ENCODE measurements around the gene STARD3. TPM values are rescaled to one million over a fixed set of nuclear protein-coding genes. Genes with fewer than 3 reads are reported as not detected.

Gene STARD3
- total and polyA plus RNA-seq, 9 of the 15 experiments (the other 6 are each of a cell fraction or from before 2014, with no cell fraction given), result 0.63 to 87.0 (median 46.0) TPM

DNA sequence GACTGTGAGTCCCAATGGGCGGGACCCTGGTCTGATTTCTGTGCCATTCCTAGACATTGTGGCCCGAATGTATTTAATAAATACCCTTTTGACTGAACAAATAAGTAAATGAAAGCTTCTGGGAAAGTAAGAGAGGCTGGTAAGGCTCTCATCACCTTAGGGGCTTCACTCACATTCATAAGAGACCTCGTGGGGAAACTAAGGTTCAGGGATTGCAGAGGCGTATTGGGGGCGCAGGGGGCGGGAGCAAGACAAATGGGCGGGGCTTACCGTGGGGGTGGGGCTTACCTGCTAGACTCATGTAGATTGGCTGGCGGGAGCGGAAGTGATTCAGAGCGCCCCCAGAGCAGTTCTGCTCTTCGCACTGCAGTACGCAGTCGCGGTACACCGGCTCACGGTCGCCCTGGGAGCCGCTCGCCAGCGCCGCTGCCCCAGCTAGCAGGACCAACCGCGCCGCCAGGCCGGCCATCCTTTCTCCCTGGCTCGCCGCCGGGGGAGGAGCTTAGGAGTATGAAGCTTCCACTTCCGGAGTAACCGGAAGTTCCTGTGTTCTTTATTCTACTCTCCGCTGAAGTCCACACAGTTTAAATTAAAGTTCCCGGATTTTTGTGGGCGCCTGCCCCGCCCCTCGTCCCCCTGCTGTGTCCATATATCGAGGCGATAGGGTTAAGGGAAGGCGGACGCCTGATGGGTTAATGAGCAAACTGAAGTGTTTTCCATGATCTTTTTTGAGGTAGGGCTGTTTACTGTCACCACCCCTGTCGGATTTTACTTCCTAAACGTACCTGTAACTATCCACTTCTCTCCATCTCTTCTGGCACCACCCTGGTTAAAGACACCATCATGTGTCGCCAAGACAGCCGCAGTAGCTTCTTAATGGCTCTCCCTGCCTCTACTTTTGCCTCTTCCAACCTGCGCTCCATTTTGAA is 50.9 kb downstream of the STARD3 start, which contains the start of gene PGAP3 (continued):
- TF ChIP-seq SRSF1 (IDR thresholded peaks at IDR 0.05; ENCODE audit: low read depth, low read length), result no peak
- TF ChIP-seq FOXK1 (CRISPR knock-in tag; IDR thresholded peaks at IDR 0.05; ENCODE audit: borderline replicate concordance), result no peak
- no peak for TF ChIP-seq MIER1 (IDR thresholded peaks at IDR 0.05; ENCODE audit: low read depth)
- TF ChIP-seq, protein P1, sequence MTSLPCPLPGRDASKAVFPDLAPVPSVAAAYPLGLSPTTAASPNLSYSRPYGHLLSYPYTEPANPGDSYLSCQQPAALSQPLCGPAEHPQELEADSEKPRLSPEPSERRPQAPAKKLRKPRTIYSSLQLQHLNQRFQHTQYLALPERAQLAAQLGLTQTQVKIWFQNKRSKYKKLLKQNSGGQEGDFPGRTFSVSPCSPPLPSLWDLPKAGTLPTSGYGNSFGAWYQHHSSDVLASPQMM (CRISPR knock-in tag; IDR thresholded peaks at IDR 0.05), result no peak
- no peak; the same call in 1 of the 2 replicates for TF ChIP-seq NFIC (IDR thresholded peaks at IDR 0.05)
- TF ChIP-seq KLF10 (CRISPR knock-in tag; IDR thresholded peaks at IDR 0.05), result no peak
- TF ChIP-seq MTA2 (IDR thresholded peaks at IDR 0.05; ENCODE audit: low read depth), result no peak
- TF ChIP-seq LCOR (CRISPR knock-in tag; IDR thresholded peaks at IDR 0.05), result no peak
- TF ChIP-seq NFIX (CRISPR knock-in tag; IDR thresholded peaks at IDR 0.05; ENCODE audit: low read depth), result no peak
- no peak for TF ChIP-seq RCOR1 (IDR thresholded peaks at IDR 0.05; ENCODE audit: borderline replicate concordance in 1 of 2, low read depth in 2 of 2, low read length in 2 of 2)
- TF ChIP-seq, protein P2, sequence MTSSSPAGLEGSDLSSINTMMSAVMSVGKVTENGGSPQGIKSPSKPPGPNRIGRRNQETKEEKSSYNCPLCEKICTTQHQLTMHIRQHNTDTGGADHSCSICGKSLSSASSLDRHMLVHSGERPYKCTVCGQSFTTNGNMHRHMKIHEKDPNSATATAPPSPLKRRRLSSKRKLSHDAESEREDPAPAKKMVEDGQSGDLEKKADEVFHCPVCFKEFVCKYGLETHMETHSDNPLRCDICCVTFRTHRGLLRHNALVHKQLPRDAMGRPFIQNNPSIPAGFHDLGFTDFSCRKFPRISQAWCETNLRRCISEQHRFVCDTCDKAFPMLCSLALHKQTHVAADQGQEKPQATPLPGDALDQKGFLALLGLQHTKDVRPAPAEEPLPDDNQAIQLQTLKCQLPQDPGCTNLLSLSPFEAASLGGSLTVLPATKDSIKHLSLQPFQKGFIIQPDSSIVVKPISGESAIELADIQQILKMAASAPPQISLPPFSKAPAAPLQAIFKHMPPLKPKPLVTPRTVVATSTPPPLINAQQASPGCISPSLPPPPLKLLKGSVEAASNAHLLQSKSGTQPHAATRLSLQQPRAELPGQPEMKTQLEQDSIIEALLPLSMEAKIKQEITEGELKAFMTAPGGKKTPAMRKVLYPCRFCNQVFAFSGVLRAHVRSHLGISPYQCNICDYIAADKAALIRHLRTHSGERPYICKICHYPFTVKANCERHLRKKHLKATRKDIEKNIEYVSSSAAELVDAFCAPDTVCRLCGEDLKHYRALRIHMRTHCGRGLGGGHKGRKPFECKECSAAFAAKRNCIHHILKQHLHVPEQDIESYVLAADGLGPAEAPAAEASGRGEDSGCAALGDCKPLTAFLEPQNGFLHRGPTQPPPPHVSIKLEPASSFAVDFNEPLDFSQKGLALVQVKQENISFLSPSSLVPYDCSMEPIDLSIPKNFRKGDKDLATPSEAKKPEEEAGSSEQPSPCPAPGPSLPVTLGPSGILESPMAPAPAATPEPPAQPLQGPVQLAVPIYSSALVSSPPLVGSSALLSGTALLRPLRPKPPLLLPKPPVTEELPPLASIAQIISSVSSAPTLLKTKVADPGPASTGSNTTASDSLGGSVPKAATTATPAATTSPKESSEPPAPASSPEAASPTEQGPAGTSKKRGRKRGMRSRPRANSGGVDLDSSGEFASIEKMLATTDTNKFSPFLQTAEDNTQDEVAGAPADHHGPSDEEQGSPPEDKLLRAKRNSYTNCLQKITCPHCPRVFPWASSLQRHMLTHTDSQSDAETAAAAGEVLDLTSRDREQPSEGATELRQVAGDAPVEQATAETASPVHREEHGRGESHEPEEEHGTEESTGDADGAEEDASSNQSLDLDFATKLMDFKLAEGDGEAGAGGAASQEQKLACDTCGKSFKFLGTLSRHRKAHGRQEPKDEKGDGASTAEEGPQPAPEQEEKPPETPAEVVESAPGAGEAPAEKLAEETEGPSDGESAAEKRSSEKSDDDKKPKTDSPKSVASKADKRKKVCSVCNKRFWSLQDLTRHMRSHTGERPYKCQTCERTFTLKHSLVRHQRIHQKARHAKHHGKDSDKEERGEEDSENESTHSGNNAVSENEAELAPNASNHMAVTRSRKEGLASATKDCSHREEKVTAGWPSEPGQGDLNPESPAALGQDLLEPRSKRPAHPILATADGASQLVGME (CRISPR knock-in tag; IDR thresholded peaks at IDR 0.05), result peak; percentile 30; the same call in 1 of the 2 replicates
- peak; percentile 45 for TF ChIP-seq BRD9 (IDR thresholded peaks at IDR 0.05; ENCODE audit: low read depth, partially characterized antibody)
- TF ChIP-seq TCF7L2 (IDR thresholded peaks at IDR 0.05; ENCODE audit: low read depth, low read length), result no peak
- no peak for TF ChIP-seq EZH2 (IDR thresholded peaks at IDR 0.05; ENCODE audit: borderline replicate concordance, low read depth, low read length)
- TF ChIP-seq ZNF146 (CRISPR knock-in tag; IDR thresholded peaks at IDR 0.05; ENCODE audit: unreplicated experiment), result no peak
- no peak for TF ChIP-seq NCOA6 (IDR thresholded peaks at IDR 0.05)
- TF ChIP-seq ZNF134 (CRISPR knock-in tag; conservative IDR thresholded peaks at IDR 0.05), result no peak
- TF ChIP-seq NR2F6 (CRISPR knock-in tag; IDR thresholded peaks at IDR 0.05), result no peak
- no peak for TF ChIP-seq TSC22D4 (tag; IDR thresholded peaks at IDR 0.05)
- TF ChIP-seq ZNF311 (CRISPR knock-in tag; IDR thresholded peaks at IDR 0.05), result no peak
- no peak for TF ChIP-seq NFATC3 (IDR thresholded peaks at IDR 0.05)
- no peak for TF ChIP-seq BRF1 (IDR thresholded peaks at IDR 0.05; ENCODE audit: borderline replicate concordance, extremely low read depth, insufficient read length)
- TF ChIP-seq ZNF445 (CRISPR knock-in tag; IDR thresholded peaks at IDR 0.05; ENCODE audit: low read depth), result no peak
- TF ChIP-seq SRSF7 (optimal IDR thresholded peaks at IDR 0.05; ENCODE audit: low read depth, low read length), result no peak
- no peak; the same call in 1 of the 2 replicates for TF ChIP-seq KLF1 (tag; IDR thresholded peaks at IDR 0.05)
